Glutamatergic neuron (in vitro differentiated cells): ENCODE data around the gene TCEA2. TPM values are rescaled to one million over a fixed set of nuclear protein-coding genes. Genes with fewer than 3 reads are reported as not detected.

Source experiments
- DNase-seq: peaks from one replicate; pipeline ENCODE4 v3.0.0; 2022
- H3K27ac Mint-ChIP-seq: one replicate; pipeline ENCODE4 v1.8.0; 2020; ENCODE audit warnings: mild to moderate bottlenecking, mixed read lengths, inconsistent platforms; ENCODE audit not compliant: unreplicated experiment
- H3K27me3 Mint-ChIP-seq: one replicate; pipeline ENCODE4 v1.8.0; 2020; ENCODE audit warnings: mild to moderate bottlenecking, moderate library complexity, mixed read lengths, inconsistent platforms; ENCODE audit not compliant: unreplicated experiment
- H3K36me3 Mint-ChIP-seq: one replicate; pipeline ENCODE4 v1.8.0; 2020; ENCODE audit warnings: mild to moderate bottlenecking, mixed read lengths, inconsistent platforms; ENCODE audit not compliant: unreplicated experiment
- H3K4me1 Mint-ChIP-seq: one replicate; pipeline ENCODE4 v1.8.0; 2020; ENCODE audit warnings: mild to moderate bottlenecking, low read depth, mixed read lengths, inconsistent platforms; ENCODE audit not compliant: unreplicated experiment
- H3K4me3 Mint-ChIP-seq: one replicate; pipeline ENCODE4 v1.8.0; 2020; ENCODE audit warnings: mild to moderate bottlenecking, mixed read lengths, inconsistent platforms; ENCODE audit not compliant: unreplicated experiment
- H3K9me3 Mint-ChIP-seq: one replicate; pipeline ENCODE4 v1.8.0; 2020; ENCODE audit warnings: mild to moderate bottlenecking, moderate library complexity, mixed read lengths, inconsistent platforms; ENCODE audit not compliant: unreplicated experiment
- CTCF ChIP-seq: fragments of 200-600 bp; sonication (generic); IDR thresholded peaks from one replicate; pipeline ENCODE4 v1.5.0; 2021; ENCODE audit not compliant: partially characterized antibody, unreplicated experiment
- total RNA-seq: library from RNA; stranded (reverse); fragmentation: NEBNext Ultra II Directional; extraction: Animal tissue kit (Norgen Biotek cat#: 25700); gene quantifications from one replicate; pipeline ENCODE4 v1.2.1, GENCODE V29; 2021; ENCODE audit not compliant: unreplicated experiment

The TCEA2 gene
- total RNA-seq, 1 donor from 2014 or later, result 102 TPM

GRCh38 chr20:64049878-64050260, 13.1 kb upstream of the TCEA2 start:
- Mint-ChIP-seq H3K4me1 (peaks cover 11% of the 10 kb centered on the region), H3K4me3 (peak overlapping the region; percentile 49), H3K9me3 (no peaks in the 10 kb centered on the region), H3K27ac (no peak overlapping the region), H3K36me3 (no peaks in the 10 kb centered on the region), H3K27me3 (peaks cover 15% of the 10 kb centered on the region)
- no peak for TF ChIP-seq CTCF
- DNase-seq, result no peak

- peaks cover 20% of the 10 kb centered on the region for H3K27me3 Mint-ChIP-seq
- TF ChIP-seq CTCF, result no peak
- no peak for DNase-seq
- peaks cover 11% of the 10 kb centered on the region for H3K4me1 Mint-ChIP-seq
- no peak overlapping the region for H3K27ac Mint-ChIP-seq
- no peaks in the 10 kb centered on the region for H3K36me3 Mint-ChIP-seq
- H3K9me3 Mint-ChIP-seq, result peaks cover 2% of the 10 kb centered on the region
- no peak overlapping the region for H3K4me3 Mint-ChIP-seq
Observed at GRCh38 chr20:64050261-64051032, 12.6 kb upstream of the TCEA2 start.

- Mint-ChIP-seq H3K4me1 (peaks cover 8% of the 10 kb centered on the region), H3K27me3 (peaks cover 17% of the 10 kb centered on the region), H3K27ac (no peak overlapping the region), H3K36me3 (no peaks in the 10 kb centered on the region), H3K4me3 (no peak overlapping the region), H3K9me3 (peaks cover 2% of the 10 kb centered on the region)
- DNase-seq, result no peak
- no peak for TF ChIP-seq CTCF
Observed at GRCh38 chr20:64051033-64051452, 12.0 kb upstream of the TCEA2 start.

GRCh38 chr20:64051561-64052325, 11.3 kb upstream of the TCEA2 start:
- Mint-ChIP-seq H3K4me1 (peaks cover 6% of the 10 kb centered on the region), H3K36me3 (no peaks in the 10 kb centered on the region), H3K27me3 (peaks cover 15% of the 10 kb centered on the region), H3K4me3 (no peak overlapping the region), H3K27ac (no peak overlapping the region), H3K9me3 (peaks cover 2% of the 10 kb centered on the region)
- TF ChIP-seq CTCF, result no peak
- DNase-seq, result no peak

- no peak for DNase-seq
- TF ChIP-seq CTCF, result no peak
- H3K4me3 Mint-ChIP-seq, result no peak overlapping the region
- H3K27ac Mint-ChIP-seq, result no peak overlapping the region
- no peaks in the 10 kb centered on the region for H3K36me3 Mint-ChIP-seq
- H3K4me1 Mint-ChIP-seq, result peaks cover 6% of the 10 kb centered on the region
- H3K27me3 Mint-ChIP-seq, result peaks cover 18% of the 10 kb centered on the region
- peaks cover 2% of the 10 kb centered on the region for H3K9me3 Mint-ChIP-seq
Observed at GRCh38 chr20:64052326-64052722, 10.7 kb upstream of the TCEA2 start.
